Endothelial cell of umbilical vein (primary cell): ENCODE results near the gene COTL1.

Experiments used
- EZH2 ChIP-seq: IDR thresholded peaks from 2 replicates; pipeline ENCODE4 v1.6.1; 2012; ENCODE audit warnings: borderline replicate concordance, low read depth, mild to moderate bottlenecking, moderate library complexity, low read length, inconsistent platforms; ENCODE audit not compliant: severe bottlenecking
- POLR2A ChIP-seq: IDR thresholded peaks from 2 replicates; pipeline ENCODE4 v1.6.1; 2012; ENCODE audit warnings: low read depth, mild to moderate bottlenecking, control low read depth, low read length
- TF ChIP-seq, protein P1 (sequence below), 2 donors: IDR thresholded peaks; 1 replicate in 1 of 2; 2 replicates in 1 of 2; pipeline ENCODE4 v1.5.1; 2011; ENCODE audit warnings: low read length in 2 of 2, mild to moderate bottlenecking in 2 of 2, moderate library complexity in 2 of 2, control low read depth in 1 of 2, inconsistent platforms in 1 of 2, low read depth in 1 of 2; ENCODE audit not compliant: insufficient read depth in 1 of 2; ENCODE audit errors: extremely low read depth in 1 of 2

- TF ChIP-seq, protein P1, sequence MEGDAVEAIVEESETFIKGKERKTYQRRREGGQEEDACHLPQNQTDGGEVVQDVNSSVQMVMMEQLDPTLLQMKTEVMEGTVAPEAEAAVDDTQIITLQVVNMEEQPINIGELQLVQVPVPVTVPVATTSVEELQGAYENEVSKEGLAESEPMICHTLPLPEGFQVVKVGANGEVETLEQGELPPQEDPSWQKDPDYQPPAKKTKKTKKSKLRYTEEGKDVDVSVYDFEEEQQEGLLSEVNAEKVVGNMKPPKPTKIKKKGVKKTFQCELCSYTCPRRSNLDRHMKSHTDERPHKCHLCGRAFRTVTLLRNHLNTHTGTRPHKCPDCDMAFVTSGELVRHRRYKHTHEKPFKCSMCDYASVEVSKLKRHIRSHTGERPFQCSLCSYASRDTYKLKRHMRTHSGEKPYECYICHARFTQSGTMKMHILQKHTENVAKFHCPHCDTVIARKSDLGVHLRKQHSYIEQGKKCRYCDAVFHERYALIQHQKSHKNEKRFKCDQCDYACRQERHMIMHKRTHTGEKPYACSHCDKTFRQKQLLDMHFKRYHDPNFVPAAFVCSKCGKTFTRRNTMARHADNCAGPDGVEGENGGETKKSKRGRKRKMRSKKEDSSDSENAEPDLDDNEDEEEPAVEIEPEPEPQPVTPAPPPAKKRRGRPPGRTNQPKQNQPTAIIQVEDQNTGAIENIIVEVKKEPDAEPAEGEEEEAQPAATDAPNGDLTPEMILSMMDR (IDR thresholded peaks at IDR 0.05; ENCODE audit: extremely low read depth in 1 of 2, insufficient read depth in 1 of 2, low read depth in 1 of 2, low read length in 2 of 2) = no peak
- TF ChIP-seq POLR2A (no peak), EZH2 (no peak)
These were observed 12.5 kb downstream of the COTL1 start for GRCh38 chr16:84605339-84605848.
